Suppressor macrophage treated with lipopolysaccharide for 1 hour (primary cell): ENCODE measurements around the gene DBNDD1.
A peak's percentile ranks its signal among the peaks of the same experiment; 100 is the strongest.
"Not testable (repeated sequence)": the region's sequence is repeated elsewhere in the genome, so short reads cannot be mapped to it uniquely, and the experiment has no call there.

Experiments used
- DNase-seq, 3 donors: peaks; one replicate each; pipeline ENCODE4 v3.0.0-alpha.2; 2020 to 2022

The DBNDD1 gene

GRCh38 chr16:90018652-90019542 lies at the start of gene DBNDD1:
DBNDD1 (minus strand) TSS chr16:90019456; CDS start chr16:90019341, 115 bp downstream.
- DNase-seq, result no peak

- no peak for DNase-seq
Measured at GRCh38 chr16:90061437-90061836, 42.2 kb upstream of the DBNDD1 start.

DNA sequence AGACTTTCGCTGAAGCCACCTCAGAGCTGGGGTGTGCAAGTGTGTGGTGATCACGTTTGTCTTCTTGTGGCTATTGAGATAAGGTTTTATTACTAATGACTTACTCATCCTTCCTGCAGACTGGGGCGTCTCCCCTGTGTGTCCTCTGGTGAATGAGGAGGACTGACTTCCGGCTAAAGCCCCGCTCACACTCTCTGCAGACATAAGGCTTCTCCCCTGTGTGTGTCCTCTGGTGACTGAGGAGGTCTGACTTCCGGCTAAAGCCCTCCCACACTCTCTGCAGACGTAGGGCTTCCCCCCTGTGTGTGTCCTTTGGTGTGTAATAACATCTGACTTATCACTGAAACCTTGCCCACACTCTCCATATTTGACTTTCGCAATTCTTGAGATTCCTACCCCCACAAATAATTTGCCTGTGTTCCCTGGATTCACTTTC lies 38.5 kb upstream of the DBNDD1 start:
- DNase-seq, result peak; percentile 78 to 84 (median 78)

GRCh38 chr16:90056521-90056920 lies 37.3 kb upstream of the DBNDD1 start:
- DNase-seq, result not testable (repeated sequence)

- no peak for DNase-seq
Measured at GRCh38 chr16:90055371-90055770, 36.1 kb upstream of the DBNDD1 start.

GRCh38 chr16:90054554-90054953 lies 35.3 kb upstream of the DBNDD1 start:
- no peak for DNase-seq

DNA sequence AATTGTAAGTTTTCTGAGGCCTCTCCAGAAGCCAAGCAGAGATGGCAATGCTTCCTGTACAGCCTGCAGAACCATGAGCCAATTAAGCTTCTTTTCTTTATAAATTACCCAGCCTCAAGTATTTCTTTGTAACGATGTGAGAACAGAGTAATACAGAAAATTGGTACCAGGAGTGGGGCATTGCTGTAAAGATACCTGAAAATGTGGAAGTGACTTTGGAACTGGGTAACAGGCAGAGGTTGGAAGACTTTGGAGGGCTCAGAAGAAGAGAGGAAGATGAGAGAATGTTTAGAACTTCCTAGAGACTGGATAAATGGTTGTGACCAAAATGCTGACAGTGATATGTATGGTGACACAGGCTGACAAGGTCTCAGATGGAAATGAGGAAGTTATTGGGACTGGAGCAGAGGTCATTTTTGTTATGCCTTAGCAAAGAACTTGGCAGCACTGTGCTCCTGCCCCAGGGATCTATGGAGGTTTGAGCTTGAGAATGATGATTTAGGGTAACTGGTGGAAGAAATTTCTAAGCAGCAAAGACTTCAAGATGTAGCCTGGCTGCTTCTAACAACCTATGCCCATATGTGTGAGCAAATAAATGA lies 34.7 kb upstream of the DBNDD1 start:
- DNase-seq, result peak; percentile 47 to 61 (median 50)

GRCh38 chr16:90050969-90051368 lies 31.7 kb upstream of the DBNDD1 start:
- DNase-seq, result no peak

DNA sequence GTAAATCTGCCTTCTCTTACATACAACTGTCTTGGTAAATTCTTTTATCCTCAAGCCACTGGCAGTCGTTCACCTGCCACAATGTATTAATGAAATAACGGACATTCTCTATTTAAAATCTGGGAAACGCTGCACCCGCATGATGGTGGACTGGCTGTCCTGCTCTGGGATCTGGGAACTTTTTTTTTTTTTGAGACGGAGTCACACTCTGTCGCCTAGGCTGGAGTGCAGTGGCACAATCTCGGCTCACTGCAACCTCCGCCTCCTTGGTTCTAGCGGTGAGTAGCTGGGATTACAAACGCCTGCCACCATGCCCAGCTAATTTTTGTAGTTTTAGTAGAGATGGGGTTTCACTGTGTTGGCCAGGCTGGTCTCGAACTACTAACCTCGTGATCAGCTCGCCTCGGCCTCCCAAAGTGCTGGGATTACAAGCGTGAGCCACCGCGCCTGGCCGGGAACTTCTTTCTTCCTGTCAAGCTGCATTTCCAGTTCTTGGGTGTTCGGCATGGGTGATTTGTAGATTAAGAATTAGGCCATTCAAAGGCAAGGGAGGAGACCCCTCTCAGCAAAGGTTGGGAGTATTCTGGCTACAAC lies 29.6 kb upstream of the DBNDD1 start:
- DNase-seq, result no peak

DNA sequence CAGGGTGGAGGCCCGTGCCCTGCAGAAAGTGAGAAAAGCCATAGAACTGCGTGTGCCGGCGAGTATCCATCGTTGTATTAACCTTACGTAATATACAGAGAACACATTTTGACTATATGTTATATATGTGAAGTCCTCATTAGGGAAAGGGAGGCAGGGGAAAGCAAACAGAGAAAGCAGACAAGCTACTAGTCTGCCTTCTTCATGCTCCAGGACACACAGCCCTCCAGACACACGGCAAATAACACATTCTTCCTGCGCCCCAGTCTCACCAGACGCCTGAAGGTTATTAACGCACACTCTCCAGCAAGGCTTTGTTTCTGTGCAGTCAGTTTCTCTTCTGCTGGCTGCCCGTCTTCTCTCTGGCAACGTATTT lies 29.1 kb upstream of the DBNDD1 start:
- no peak for DNase-seq

DNA sequence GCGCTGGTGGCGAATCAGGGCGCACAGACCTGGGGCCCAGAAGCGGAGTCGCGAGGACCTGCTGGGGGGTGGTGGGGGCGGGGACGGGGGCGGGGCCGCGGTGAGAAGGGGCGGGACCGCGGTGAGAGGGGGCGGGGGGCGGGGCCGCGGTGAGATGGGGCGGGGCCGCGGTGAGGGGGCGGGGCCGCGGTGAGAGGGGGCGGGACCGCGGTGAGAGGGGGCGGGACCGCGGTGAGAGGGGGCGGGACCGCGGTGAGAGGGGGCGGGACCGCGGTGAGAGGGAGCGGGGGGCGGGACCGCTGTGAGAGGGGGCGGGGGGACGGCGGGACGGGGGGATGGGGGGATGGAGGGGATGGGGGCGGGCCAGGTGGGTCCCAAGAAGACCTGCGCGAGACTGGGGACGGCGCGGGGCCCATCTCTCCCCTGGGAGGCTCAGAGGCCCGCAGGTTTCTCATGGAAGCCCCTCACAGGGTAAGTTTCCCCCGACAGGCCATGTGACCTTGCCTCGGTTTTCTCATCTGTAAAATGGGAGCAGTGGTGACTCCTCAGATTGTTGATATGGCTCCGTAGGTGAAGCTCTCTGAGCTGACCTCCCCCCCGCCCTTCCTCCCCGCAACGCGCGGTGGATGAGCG lies 28.6 kb upstream of the DBNDD1 start:
- DNase-seq, result no peak

GRCh38 chr16:90046971-90047713 lies 27.9 kb upstream of the DBNDD1 start:
- no peak for DNase-seq

- no peak for DNase-seq
Measured at GRCh38 chr16:90046122-90046970, 27.1 kb upstream of the DBNDD1 start.

DNA sequence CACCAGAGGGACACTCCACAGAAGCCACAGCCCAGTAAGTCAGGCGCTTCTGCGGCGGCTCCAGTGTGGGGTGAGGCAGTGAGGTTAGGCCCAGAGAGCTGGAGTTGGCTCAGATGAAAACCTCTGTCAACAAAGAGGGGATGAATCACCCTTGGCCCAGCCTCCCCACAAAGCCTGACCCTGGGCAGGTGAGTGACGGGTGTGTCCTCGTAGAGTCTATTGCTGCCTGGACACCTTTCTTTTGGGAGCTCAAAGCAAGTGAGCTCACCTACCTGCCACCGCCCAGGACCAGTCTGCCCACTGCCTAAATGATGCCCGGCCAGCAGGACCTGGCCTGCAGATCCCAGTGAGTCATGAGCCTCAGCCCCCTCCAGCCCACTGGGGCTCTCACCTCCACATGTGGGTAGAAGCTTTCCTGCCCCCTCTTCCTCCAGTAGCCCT lies 24.9 kb upstream of the DBNDD1 start:
- DNase-seq, result no peak

DNA sequence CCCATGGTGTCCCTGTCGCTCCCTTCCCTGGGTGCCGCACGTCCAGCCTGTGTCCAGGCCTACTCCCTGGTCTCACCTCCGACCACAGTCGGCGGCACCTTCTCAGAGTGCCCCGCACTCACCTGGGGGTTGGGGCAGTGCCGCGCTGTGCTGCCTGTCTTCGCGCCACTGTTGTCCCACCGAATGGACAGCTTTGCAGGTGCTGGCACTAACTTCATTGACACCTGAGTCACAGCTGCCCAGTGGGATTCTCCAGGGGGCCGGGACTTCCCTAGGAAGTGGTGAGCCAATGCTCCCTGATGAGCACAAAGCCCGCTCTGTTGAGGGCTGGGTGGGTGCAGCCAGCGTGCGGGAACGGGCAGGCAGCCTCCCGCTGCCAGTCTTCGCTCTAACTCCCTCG lies 24.3 kb upstream of the DBNDD1 start:
- no peak for DNase-seq

- no peak for DNase-seq
Measured at GRCh38 chr16:90042946-90043514, 23.8 kb upstream of the DBNDD1 start.

- no peak for DNase-seq
Measured at GRCh38 chr16:90041896-90042473, 22.7 kb upstream of the DBNDD1 start.

GRCh38 chr16:90040152-90041023 lies 21.1 kb upstream of the DBNDD1 start:
- no peak for DNase-seq

DNA sequence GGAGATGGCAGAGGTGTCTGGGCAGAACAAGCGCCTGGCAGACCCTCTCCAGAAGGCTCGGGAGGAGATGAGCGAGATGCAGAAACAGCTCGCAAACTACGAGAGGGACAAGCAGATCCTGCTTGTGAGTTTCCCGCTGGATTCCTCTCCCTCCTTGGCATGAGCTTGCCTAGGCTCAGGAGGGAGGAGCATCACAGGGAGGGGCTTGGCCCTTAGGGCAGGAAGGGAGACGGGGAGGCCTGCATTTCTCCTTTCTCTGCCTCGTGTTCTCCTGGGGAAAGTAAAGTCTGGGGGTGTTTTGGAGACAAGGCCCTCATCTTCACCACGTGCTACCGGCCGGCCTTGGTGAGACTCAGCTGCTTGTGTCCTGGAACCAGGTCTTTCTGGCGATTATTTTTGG lies 18.0 kb upstream of the DBNDD1 start:
- DNase-seq, result no peak

DNA sequence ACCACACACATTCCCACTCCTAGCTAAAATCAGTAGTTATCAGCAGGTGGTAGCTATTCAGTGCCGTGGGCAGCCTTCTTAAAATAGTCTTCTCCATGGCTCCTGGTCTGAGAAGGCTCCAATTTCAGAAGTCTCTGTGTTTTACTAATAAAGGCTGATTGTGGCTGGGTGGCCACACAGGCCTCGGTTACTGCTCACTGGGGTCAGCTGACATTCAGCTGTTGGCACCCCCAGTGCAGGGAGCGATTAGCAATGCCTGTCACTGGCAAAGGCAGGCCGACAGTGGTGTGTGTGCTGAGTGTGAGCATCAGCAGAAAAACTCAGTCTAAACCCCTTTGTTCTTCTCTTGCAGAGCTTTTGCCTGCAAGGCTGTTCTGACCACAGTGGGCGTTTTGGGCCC lies 16.6 kb upstream of the DBNDD1 start:
- DNase-seq, result no peak
